ENCODE results near the gene PLEKHF1.

Gene PLEKHF1

GRCh38 chr19:29664753-29665214 is 477 bp upstream of the PLEKHF1 start:
- Histone ChIP-seq H3K9ac (ENCODE audit: low read length) (peak overlapping the region; percentile 50), H3K9me2 (replicated peaks; ENCODE audit: insufficient read depth, low read length) (no peaks in the 10 kb centered on the region), H3K9me3 (replicated peaks; ENCODE audit: insufficient read depth, low read length) (no peaks in the 10 kb centered on the region), H3K79me2 (ENCODE audit: low read length) (peaks cover 5% of the 10 kb centered on the region; the same call in 1 of the 2 replicates), H3K36me3 (replicated peaks; ENCODE audit: insufficient read depth, low read length) (no peaks in the 10 kb centered on the region), H3K27me3 (replicated peaks; ENCODE audit: insufficient read depth, low read length) (peaks cover 19% of the 10 kb centered on the region), H2AFZ (ENCODE audit: low read length) (peak overlapping the region; percentile 92), H3K27ac (ENCODE audit: low read length) (no peak overlapping the region), H3K4me1 (ENCODE audit: low read length) (0 out of 2 replicates have a peak, but pooled peaks cover 5% of the 10 kb centered on the region), H4K20me1 (ENCODE audit: insufficient read depth, low read length) (no peaks in the 10 kb centered on the region), H3K4me3 (ENCODE audit: low read length) (peak overlapping the region; percentile 78), H3F3A (ENCODE audit: insufficient read depth, low read length) (no peaks in the 10 kb centered on the region), H3K4me2 (ENCODE audit: low read depth, low read length) (peak overlapping the region; percentile 92)
- no peak for TF ChIP-seq EZH2 (optimal IDR thresholded peaks at IDR 0.05; ENCODE audit: low read depth, low read length)
- TF ChIP-seq CTCF (IDR thresholded peaks at IDR 0.05; ENCODE audit: low read length): peak; percentile 31
- no peak for DNase-seq

GRCh38 chr19:29665826-29666577 is 741 bp downstream of the PLEKHF1 start:
- H3K4me2 ChIP-seq (ENCODE audit: low read depth, low read length): peak overlapping the region; percentile 92
- H2AFZ ChIP-seq (ENCODE audit: low read length): peak overlapping the region; percentile 78
- no peaks in the 10 kb centered on the region for H3K9me2 ChIP-seq (replicated peaks; ENCODE audit: insufficient read depth, low read length)
- H3F3A ChIP-seq (ENCODE audit: insufficient read depth, low read length): no peaks in the 10 kb centered on the region
- H3K27me3 ChIP-seq (replicated peaks; ENCODE audit: insufficient read depth, low read length): peaks cover 11% of the 10 kb centered on the region
- H3K36me3 ChIP-seq (replicated peaks; ENCODE audit: insufficient read depth, low read length): no peaks in the 10 kb centered on the region
- H3K9me3 ChIP-seq (replicated peaks; ENCODE audit: insufficient read depth, low read length): no peaks in the 10 kb centered on the region
- TF ChIP-seq CTCF (IDR thresholded peaks at IDR 0.05; ENCODE audit: low read length) (no peak), EZH2phosphoT487 (IDR thresholded peaks at IDR 0.05; ENCODE audit: low read length) (no peak), EZH2 (optimal IDR thresholded peaks at IDR 0.05; ENCODE audit: low read depth, low read length) (no peak)
- H3K4me3 ChIP-seq (ENCODE audit: low read length): peak overlapping the region; percentile 96
- H3K4me1 ChIP-seq (ENCODE audit: low read length): 0 out of 2 replicates have a peak, but pooled peaks cover 5% of the 10 kb centered on the region
- peaks cover 5% of the 10 kb centered on the region; the same call in 1 of the 2 replicates for H3K79me2 ChIP-seq (ENCODE audit: low read length)
- peak; percentile 34 for DNase-seq
- H3K27ac ChIP-seq (ENCODE audit: low read length): 0 out of 2 replicates have a peak overlapping the region, but pooled peaks have one; percentile 10
- peak overlapping the region; percentile 72 for H3K9ac ChIP-seq (ENCODE audit: low read length)
- H4K20me1 ChIP-seq (ENCODE audit: insufficient read depth, low read length): no peaks in the 10 kb centered on the region

- Histone ChIP-seq H3K79me2 (ENCODE audit: low read length) (peaks cover 5% of the 10 kb centered on the region; the same call in 1 of the 2 replicates), H3K9me2 (replicated peaks; ENCODE audit: insufficient read depth, low read length) (no peaks in the 10 kb centered on the region), H3K27me3 (replicated peaks; ENCODE audit: insufficient read depth, low read length) (peaks cover 10% of the 10 kb centered on the region), H3K36me3 (replicated peaks; ENCODE audit: insufficient read depth, low read length) (no peaks in the 10 kb centered on the region), H4K20me1 (ENCODE audit: insufficient read depth, low read length) (no peaks in the 10 kb centered on the region), H3K4me2 (ENCODE audit: low read depth, low read length) (no peak overlapping the region), H3K9me3 (replicated peaks; ENCODE audit: insufficient read depth, low read length) (no peaks in the 10 kb centered on the region), H3K9ac (ENCODE audit: low read length) (no peak overlapping the region), H3K27ac (ENCODE audit: low read length) (no peak overlapping the region), H3K4me1 (ENCODE audit: low read length) (0 out of 2 replicates have a peak, but pooled peaks cover 5% of the 10 kb centered on the region), H2AFZ (ENCODE audit: low read length) (no peak overlapping the region), H3K4me3 (ENCODE audit: low read length) (no peak overlapping the region), H3F3A (ENCODE audit: insufficient read depth, low read length) (no peaks in the 10 kb centered on the region)
- DNase-seq: no peak
- TF ChIP-seq CTCF (IDR thresholded peaks at IDR 0.05; ENCODE audit: low read length): no peak
- TF ChIP-seq EZH2phosphoT487 (IDR thresholded peaks at IDR 0.05; ENCODE audit: low read length): no peak
- TF ChIP-seq EZH2 (optimal IDR thresholded peaks at IDR 0.05; ENCODE audit: low read depth, low read length): no peak
Observed at GRCh38 chr19:29666578-29667386, 1.5 kb downstream of the PLEKHF1 start.
